Suprapubic skin (tissue), 4 donors: ENCODE measurements around the gene SLC25A31.

ENCODE experiments used
- CTCF ChIP-seq, 2 donors: fragments of 200-600 bp in 1 of 2; fragments of 450-650 bp in 1 of 2; sonication (generic) in 1 of 2; IDR thresholded peaks; one replicate each; pipeline ENCODE4 v1.5.1; 2016 to 2019; ENCODE audit warnings: antibody characterized with exemption in 2 of 2, mild to moderate bottlenecking in 1 of 2, moderate library complexity in 1 of 2
- EP300 ChIP-seq: sonication (generic); formaldehyde crosslinking; IDR thresholded peaks from one replicate; pipeline ENCODE4 v1.6.1; 2017; ENCODE audit warnings: antibody characterized with exemption
- POLR2A ChIP-seq, 2 donors: fragments of 450-650 bp; IDR thresholded peaks; one replicate each; pipeline ENCODE4 v1.6.1; 2017; ENCODE audit warnings: antibody characterized with exemption in 2 of 2, mild to moderate bottlenecking in 2 of 2, moderate library complexity in 2 of 2
- POLR2AphosphoS5 ChIP-seq, 3 donors: sonication (generic); formaldehyde crosslinking; IDR thresholded peaks; one replicate each; pipeline ENCODE4 v1.6.1; 2017; ENCODE audit warnings: antibody characterized with exemption in 3 of 3

- TF ChIP-seq CTCF (IDR thresholded peaks at IDR 0.05) (no peak), POLR2A (IDR thresholded peaks at IDR 0.05) (no peak), EP300 (no peak), POLR2AphosphoS5 (IDR thresholded peaks at IDR 0.05) (no peak)
These were observed 47.3 kb downstream of the SLC25A31 start for GRCh38 chr4:127777487-127777886.
